ENCODE results near the gene ARFGEF2. TPM values are rescaled to one million over a fixed set of nuclear protein-coding genes. Genes with fewer than 3 reads are reported as not detected.

The ARFGEF2 gene
- total RNA-seq, 6 experiments from 2014 or later = 23.4 to 30.0 (median 26.9) TPM

DNA sequence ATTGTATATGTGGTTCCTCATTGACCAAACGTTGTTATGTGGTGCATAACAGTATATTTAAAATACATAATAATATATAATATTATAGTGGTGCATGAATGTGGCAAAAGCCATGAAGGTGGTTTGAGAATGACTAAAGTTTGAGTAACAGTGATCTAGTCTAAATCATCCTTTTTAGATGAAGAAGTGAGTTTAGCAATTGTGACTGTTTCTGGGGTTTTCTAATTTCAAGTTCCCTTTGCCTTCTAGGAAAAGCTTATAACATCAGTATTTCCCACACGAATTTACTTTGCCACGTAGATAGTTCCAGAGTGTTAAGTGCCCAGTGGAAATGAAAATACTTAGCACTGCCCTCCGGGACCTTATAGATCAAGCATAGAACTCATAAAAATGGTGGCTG lies 40.9 kb downstream of the ARFGEF2 start:
- TF ChIP-seq, protein P1, sequence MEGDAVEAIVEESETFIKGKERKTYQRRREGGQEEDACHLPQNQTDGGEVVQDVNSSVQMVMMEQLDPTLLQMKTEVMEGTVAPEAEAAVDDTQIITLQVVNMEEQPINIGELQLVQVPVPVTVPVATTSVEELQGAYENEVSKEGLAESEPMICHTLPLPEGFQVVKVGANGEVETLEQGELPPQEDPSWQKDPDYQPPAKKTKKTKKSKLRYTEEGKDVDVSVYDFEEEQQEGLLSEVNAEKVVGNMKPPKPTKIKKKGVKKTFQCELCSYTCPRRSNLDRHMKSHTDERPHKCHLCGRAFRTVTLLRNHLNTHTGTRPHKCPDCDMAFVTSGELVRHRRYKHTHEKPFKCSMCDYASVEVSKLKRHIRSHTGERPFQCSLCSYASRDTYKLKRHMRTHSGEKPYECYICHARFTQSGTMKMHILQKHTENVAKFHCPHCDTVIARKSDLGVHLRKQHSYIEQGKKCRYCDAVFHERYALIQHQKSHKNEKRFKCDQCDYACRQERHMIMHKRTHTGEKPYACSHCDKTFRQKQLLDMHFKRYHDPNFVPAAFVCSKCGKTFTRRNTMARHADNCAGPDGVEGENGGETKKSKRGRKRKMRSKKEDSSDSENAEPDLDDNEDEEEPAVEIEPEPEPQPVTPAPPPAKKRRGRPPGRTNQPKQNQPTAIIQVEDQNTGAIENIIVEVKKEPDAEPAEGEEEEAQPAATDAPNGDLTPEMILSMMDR (IDR thresholded peaks at IDR 0.05) = no peak
- TF ChIP-seq POLR2A (IDR thresholded peaks at IDR 0.05) = no peak
- no peak overlapping the region for H3K27ac ChIP-seq
- no peaks in the 10 kb centered on the region for H3K9me3 ChIP-seq
- no peaks in the 10 kb centered on the region for H3K4me1 ChIP-seq
- intact Hi-C loops (cut with DNase I) = no loop called here
- 78% methylated on average over 4 of the region's 4 CpGs for WGBS (ENCODE audit: insufficient coverage, low coverage, low lambda C conversion rate, missing lambda C conversion rate)
- ATAC-seq (no peak), DNase-seq (no peak)
- no peak overlapping the region for H3K4me3 ChIP-seq
- H3K36me3 ChIP-seq = peaks cover 0 to 36% (median 8%) of the 10 kb centered on the region in 4 donors
- no peaks in the 10 kb centered on the region for H3K27me3 ChIP-seq

DNA sequence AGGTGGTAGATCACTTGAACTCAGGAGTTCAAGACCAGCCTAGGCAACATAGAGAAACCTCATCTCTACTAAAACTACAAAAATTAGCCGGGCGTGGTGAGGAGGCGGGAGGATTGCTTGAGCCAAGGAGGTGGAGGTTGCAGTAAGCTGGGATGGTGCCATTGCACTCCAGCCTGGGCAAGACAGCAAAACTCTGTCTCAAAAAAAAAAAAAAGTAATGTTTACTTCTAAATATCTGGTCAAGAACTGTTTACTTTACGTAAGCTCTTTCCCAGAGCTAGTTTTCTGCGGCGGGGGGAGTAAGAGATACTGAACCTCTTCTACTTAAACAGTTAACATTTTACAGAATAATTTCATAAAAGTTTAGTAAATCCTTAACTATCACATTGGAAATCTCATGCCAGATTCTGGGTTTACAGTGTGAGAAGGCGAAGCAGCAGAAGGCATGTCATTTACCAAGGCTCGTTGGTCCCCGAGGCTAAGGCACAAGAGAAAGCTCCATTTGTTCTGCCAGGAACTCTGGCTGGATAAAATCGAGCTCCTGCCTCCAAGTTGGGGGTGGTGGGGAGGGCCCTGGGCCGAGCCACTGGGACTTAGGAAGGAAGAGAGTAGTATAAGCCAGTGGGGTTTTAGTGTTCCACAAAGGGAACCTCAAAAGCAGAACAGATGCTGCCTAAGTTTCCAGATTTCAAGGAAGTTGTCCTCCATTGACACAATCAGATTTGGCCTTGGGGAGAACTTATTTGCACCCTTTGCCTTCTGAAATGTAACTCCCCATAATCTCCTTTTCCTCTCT lies 41.7 kb downstream of the ARFGEF2 start:
- WGBS (ENCODE audit: insufficient coverage, low coverage, low lambda C conversion rate, missing lambda C conversion rate) = 61% methylated on average over 11 of the region's 11 CpGs
- peak; percentile 46 to 84 (median 74) for ATAC-seq
- no peak overlapping the region for H3K4me3 ChIP-seq
- no peak for TF ChIP-seq POLR2A (IDR thresholded peaks at IDR 0.05)
- TF ChIP-seq, protein P1 (IDR thresholded peaks at IDR 0.05) = no peak
- peak in 2 of 3 donors; percentile 33 to 63 for DNase-seq
- intact Hi-C loops (cut with DNase I) = no loop called here
- peak overlapping the region in 1 of 3 donors; percentile 9 for H3K27ac ChIP-seq
- no peaks in the 10 kb centered on the region for H3K27me3 ChIP-seq
- peaks cover 0 to 38% (median 7%) of the 10 kb centered on the region in 4 donors for H3K36me3 ChIP-seq
- no peaks in the 10 kb centered on the region for H3K4me1 ChIP-seq
- no peaks in the 10 kb centered on the region for H3K9me3 ChIP-seq

- Histone ChIP-seq H3K4me1 (no peaks in the 10 kb centered on the region), H3K36me3 (peaks cover 0 to 50% (median 16%) of the 10 kb centered on the region in 4 donors), H3K27me3 (no peaks in the 10 kb centered on the region), H3K4me3 (no peak overlapping the region), H3K9me3 (no peaks in the 10 kb centered on the region), H3K27ac (no peak overlapping the region)
- DNase-seq (no peak), ATAC-seq (no peak)
- intact Hi-C loops (cut with DNase I) = no loop called here
- WGBS (ENCODE audit: insufficient coverage, low coverage, low lambda C conversion rate, missing lambda C conversion rate) = 69% methylated on average over 3 of the region's 3 CpGs
- TF ChIP-seq, protein P1 (IDR thresholded peaks at IDR 0.05) = no peak
- TF ChIP-seq POLR2A (IDR thresholded peaks at IDR 0.05) = no peak
These were observed 43.8 kb downstream of the ARFGEF2 start for GRCh38 chr20:48965189-48965910.

DNA sequence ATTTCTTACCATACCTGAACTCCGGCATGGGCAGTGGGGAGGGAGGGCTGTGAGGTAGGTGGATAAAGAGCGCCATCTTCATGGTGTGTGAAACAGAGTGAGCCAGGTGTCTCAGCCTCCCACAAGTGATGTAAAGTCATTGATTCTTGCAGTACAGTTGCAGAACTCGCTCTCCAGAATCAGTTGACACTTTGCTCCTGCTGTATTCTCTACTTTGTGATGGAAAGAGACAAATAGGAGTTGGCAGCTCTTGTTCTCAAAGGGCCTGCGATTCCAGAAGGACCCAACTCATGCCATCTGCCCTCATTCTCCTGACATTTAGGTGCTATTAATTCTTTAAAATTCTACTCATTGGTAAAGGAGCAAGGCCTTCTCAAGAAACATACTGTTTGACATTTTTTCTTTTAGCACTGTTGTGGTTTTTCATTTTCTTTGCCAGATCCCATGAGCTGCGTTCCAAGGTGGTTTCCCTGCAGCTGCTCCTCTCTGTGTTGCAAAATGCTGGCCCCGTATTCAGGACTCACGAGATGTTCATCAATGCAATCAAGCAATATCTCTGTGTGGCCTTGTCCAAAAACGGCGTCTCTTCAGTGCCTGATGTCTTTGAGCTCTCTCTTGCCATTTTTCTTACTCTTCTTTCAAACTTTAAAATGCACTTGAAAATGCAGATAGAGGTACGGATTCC lies 49.3 kb downstream of the ARFGEF2 start:
- Histone ChIP-seq H3K4me3 (no peak overlapping the region), H3K4me1 (no peaks in the 10 kb centered on the region), H3K27me3 (no peaks in the 10 kb centered on the region), H3K36me3 (peaks cover 0 to 79% (median 17%) of the 10 kb centered on the region in 4 donors), H3K27ac (no peak overlapping the region), H3K9me3 (no peaks in the 10 kb centered on the region)
- intact Hi-C loops (cut with DNase I) = no loop called here
- DNase-seq (no peak), ATAC-seq (no peak)
- TF ChIP-seq, protein P1 (IDR thresholded peaks at IDR 0.05) = no peak
- TF ChIP-seq POLR2A (IDR thresholded peaks at IDR 0.05) = no peak
- WGBS (ENCODE audit: insufficient coverage, low coverage, low lambda C conversion rate, missing lambda C conversion rate) = 97% methylated on average over 7 of the region's 10 CpGs
